Measurements from ENCODE around the gene L3MBTL2. TPM values are rescaled to one million over a fixed set of nuclear protein-coding genes. Genes with fewer than 3 reads are reported as not detected.

The L3MBTL2 gene
- total RNA-seq, 1 donor: 19.6 TPM

- TF ChIP-seq CTCF (IDR thresholded peaks at IDR 0.05; ENCODE audit: insufficient read depth, low read length): no peak
- no peak overlapping the region for H3K4me3 ChIP-seq (ENCODE audit: low read depth, low read length)
- DNase-seq (ENCODE audit: low read depth): no peak
Measured at GRCh38 chr22:41264408-41264941, 59.4 kb downstream of the L3MBTL2 start.

GRCh38 chr22:41267958-41268357 lies 62.8 kb downstream of the L3MBTL2 start:
- TF ChIP-seq CTCF (IDR thresholded peaks at IDR 0.05; ENCODE audit: insufficient read depth, low read length): no peak
- no peak overlapping the region for H3K4me3 ChIP-seq (ENCODE audit: low read depth, low read length)
- DNase-seq (ENCODE audit: low read depth): no peak

- no peak for TF ChIP-seq CTCF (IDR thresholded peaks at IDR 0.05; ENCODE audit: insufficient read depth, low read length)
- H3K4me3 ChIP-seq (ENCODE audit: low read depth, low read length): no peak overlapping the region
- no peak for DNase-seq (ENCODE audit: low read depth)
Measured at GRCh38 chr22:41271787-41272186, 66.7 kb downstream of the L3MBTL2 start.

GRCh38 chr22:41273128-41273527 lies 68.0 kb downstream of the L3MBTL2 start:
- no peak overlapping the region for H3K4me3 ChIP-seq (ENCODE audit: low read depth, low read length)
- no peak for TF ChIP-seq CTCF (IDR thresholded peaks at IDR 0.05; ENCODE audit: insufficient read depth, low read length)
- no peak for DNase-seq (ENCODE audit: low read depth)

GRCh38 chr22:41274856-41275255 lies 69.7 kb downstream of the L3MBTL2 start:
- H3K4me3 ChIP-seq (ENCODE audit: low read depth, low read length): no peak overlapping the region
- no peak for TF ChIP-seq CTCF (IDR thresholded peaks at IDR 0.05; ENCODE audit: insufficient read depth, low read length)
- no peak for DNase-seq (ENCODE audit: low read depth)

- no peak overlapping the region for H3K4me3 ChIP-seq (ENCODE audit: low read depth, low read length)
- DNase-seq (ENCODE audit: low read depth): no peak
Measured at GRCh38 chr22:41280065-41280464, 75.0 kb downstream of the L3MBTL2 start.

More at GRCh38 chr22:41280065-41280464, 75.0 kb downstream of the L3MBTL2 start:
- TF ChIP-seq CTCF (IDR thresholded peaks at IDR 0.05; ENCODE audit: insufficient read depth, low read length): no peak

Data from fibroblast of the aortic adventitia (primary cell).